COR-L47 (cell line): Measurements from ENCODE around the gene TTLL5.

Experiments used
- DNase-seq: peaks from one replicate; lab custom pipeline; 2025; lab: John Stamatoyannopoulos, UW

Gene TTLL5

DNA sequence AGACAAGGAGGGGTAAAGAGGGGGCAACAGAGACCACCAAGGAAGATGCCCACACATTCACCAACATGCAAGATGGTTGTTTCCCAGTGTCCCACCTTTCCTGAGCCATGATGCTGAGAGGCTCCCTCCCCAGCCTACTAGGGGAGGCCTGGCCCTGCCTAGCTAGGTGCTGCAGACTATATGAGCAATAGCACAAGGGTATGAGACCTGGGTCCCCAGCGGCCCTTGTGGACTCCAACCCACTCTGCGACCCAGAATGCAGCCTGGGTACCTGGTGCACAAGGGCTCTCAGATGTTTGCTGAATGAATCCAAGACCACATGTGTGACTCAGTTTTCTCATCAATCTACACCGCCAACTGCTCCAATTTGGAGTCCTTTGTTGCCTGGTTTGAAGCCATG is 306.8 kb downstream of the TTLL5 start:
- DNase-seq = no peak

DNA sequence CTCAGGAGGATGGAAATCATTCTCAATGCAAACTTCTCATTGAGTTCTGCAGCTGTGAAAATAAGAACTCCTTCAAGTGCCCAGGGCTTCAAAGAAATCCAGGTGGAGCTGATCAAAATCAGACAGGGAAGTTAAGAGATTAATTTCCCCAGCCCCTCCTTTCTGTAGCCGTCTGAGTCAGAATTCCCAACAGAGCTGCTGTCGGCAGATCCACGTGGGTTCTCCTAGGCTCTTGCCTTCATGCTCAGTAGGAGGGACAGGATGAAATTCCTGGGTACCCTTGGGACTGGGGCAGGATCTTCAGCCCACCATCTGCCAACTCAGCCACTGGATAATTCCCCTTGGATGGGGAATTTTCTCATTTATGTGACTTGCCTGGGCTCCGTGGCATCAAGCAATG is 307.4 kb downstream of the TTLL5 start:
- no peak for DNase-seq

DNA sequence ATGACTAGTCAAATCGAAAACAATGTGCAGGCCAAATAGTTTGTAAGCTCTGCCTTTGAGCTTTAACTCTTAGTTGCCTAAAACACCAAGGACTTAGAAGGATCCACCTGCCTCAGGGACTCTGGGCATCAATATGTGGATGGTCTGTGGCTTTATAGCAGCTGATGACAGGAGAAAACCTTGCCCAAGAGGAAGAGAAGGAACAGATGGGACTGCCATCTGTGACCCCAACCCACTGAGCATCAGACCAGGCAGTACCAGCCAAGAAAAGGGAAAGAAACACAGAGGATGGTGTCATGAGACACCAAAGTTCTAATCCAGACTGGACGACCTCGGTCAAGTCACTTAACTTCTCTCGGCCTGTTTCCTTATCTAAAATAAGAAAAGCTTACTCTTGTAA is 308.1 kb downstream of the TTLL5 start:
- DNase-seq = no peak

DNA sequence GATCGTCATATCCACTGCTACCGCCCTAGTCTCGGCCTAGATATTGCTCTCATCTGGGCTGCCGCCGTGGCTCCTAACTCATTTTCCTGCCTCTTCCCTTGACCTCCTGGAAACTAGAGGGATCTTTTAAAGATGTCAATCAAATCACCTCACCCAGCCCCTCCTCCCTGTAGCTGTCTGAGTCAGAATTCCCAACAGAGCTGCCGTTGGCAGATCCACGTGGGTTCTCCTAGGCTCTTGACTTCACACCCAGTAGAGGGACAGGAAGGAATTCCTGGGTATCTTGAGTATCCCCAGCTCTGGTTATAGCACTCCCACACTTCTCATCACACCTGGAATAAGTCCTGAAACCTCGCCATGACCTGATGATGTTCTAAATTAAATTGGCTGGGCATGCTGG is 308.8 kb downstream of the TTLL5 start:
- no peak for DNase-seq

DNA sequence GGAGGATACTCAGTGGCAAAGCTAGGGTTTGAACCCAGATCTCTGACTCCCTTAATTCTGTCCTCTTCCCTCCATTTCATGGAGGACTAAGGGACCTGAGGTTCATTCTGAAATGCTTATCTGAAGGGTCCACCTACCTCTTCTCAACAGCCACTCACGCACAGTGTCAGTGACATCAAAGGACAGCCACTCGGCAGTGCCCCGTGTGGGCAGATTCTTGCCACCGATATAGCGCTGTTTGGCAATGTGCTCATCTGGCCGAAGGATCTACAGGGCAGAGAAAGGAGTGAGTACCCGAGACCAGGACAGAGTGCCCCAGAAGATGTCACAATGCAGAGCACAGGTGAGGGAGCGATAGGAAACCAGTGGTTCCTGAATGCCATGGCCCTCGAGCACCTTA is 309.9 kb downstream of the TTLL5 start:
- DNase-seq = no peak

DNA sequence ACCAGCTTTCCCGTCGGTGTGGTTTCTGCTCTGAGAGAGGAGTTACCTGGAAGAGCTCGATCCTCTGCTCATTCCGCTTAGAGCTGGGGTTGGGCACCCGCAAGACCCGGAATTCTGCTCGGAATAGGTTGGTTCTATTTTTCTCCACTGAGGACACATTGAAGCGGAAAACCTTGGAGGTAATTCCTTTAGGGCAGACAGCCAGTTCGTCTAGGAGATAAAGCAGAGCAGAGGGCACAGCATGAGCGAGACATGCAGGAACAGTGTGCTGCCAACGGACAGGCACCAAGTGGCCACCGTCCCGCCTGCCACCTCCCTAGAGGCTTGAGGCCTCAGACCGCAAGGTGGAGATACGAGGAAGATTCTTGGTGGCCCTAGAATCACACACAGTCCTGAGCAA is 310.5 kb downstream of the TTLL5 start:
- no peak for DNase-seq

DNA sequence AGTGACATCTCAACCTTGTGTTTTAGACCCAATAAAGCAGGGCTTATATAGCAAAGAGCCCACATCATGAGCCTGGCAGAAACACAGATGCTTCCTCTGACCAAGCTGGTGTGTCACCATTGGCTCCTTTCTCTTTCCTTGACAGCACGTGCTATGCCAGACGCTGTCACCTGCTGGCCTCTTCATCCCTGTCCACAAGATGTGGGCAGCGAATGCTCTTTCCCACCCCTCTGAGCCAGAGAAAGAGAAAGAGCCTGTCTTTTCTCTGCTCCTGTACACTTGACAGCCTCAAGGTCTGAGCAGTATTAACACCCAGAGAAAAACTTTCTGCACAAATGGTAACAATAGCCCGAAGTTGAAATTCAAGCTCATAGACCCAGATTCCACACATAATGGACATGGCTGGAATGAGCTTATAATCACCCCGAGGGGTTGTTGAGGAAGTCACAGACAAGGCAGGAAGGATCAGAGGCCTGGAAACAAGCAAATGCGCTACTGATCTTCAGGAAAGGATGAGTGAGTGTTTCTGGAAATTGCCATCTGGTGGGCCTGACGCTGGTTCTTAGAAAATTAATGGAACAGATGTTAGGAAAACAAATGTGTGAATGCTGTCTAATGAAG is 311.9 kb downstream of the TTLL5 start:
- DNase-seq = no peak

DNA sequence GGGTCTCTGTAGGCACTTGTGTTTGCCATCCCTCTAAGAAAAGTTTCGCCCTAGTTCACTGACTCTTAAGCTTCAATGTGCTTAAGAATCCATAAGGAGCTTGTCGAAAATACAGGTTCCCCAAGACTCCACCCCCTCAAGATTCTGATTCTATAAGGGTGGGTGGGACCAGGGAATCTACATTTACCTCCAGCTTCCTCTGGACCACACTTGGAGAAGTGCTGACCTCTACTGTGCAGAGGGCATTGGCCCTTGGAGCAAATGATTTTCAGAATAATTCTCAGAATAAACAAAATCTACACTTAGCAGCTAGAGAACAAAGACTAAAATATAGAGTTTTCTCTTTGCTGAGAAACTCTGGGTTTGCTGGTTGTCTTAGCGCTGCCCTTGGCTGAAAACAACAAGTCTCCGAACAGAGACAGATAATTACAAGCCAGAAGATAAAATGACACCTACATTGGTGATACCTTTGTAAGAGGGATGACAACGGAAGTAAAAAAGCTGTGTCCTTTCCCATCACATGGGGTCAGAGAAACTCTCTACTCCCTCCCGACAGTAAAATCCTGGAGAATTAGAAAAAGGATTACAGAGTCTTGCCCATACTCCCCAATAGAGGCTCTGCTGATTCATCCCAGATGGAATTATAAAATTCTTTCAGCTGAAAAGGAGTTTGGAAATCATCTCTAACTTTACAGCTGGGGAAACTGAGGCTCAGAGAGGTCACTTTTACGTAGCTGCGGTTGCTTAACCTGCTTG is 316.0 kb downstream of the TTLL5 start:
- DNase-seq = no peak

DNA sequence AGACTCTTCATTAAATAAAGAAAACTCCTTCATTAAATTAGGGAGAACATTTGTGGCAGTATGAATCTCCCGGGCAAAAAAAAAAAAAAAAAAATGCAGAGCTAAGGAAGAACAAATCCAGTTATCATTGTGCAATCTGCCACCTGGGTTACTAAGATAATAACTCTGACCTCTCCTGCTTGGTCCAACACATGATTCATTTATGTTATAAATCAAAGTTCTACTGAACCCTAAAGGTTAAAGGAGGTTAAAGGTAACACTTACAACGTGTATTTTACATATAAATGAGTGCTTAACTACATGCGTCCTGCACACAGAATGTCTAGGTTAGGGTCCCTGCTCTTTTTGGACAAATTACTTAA is 316.5 kb downstream of the TTLL5 start:
- DNase-seq = no peak

DNA sequence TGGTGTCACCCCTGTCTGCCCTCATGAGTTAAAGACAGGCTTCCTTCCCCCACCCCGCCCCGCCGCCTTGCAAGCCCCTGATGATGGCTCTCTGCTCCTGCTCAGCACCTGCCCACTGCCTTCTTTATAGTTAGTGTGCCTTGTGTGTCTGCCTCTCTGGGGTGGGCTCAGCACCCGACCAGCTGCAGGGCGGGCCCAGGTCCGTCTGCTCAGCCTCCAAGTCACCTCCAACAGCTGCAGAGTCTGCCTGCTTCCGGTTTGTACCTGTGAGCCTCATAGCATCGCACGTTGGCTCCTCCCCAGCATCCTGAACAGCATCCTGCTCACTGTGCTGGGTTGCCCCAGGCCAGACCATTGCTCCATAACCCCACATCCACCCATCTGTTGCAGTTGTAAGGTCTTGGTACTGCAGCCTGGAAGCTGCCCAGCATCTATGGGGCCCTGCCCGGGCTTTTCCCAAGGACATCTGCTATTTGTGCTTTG is 317.2 kb downstream of the TTLL5 start:
- no peak for DNase-seq

DNA sequence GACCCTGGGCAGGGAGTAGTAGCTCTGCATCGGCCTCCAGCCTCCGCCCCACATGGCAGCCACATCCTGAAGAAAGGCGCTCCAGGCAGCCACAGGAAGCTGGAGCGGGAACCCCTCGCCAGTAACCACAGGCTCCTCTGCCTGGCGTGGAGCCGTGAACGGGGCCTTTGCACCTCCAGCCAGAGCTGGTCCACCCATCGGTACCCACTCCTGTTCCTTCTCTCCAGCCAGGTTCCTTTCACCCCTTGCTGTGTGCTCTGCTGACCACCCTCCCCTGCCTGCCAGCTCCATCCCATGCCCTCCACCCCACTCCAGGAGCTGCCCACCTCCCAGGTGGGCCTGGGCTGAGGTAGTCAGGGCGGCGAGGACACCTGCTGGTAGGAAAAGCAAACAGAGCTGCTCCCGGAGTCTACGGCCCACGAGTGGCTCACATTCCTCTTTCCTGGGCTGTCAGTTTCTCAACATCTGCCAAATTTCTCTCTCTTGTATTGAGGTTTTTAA is 318.1 kb downstream of the TTLL5 start:
- DNase-seq = no peak

DNA sequence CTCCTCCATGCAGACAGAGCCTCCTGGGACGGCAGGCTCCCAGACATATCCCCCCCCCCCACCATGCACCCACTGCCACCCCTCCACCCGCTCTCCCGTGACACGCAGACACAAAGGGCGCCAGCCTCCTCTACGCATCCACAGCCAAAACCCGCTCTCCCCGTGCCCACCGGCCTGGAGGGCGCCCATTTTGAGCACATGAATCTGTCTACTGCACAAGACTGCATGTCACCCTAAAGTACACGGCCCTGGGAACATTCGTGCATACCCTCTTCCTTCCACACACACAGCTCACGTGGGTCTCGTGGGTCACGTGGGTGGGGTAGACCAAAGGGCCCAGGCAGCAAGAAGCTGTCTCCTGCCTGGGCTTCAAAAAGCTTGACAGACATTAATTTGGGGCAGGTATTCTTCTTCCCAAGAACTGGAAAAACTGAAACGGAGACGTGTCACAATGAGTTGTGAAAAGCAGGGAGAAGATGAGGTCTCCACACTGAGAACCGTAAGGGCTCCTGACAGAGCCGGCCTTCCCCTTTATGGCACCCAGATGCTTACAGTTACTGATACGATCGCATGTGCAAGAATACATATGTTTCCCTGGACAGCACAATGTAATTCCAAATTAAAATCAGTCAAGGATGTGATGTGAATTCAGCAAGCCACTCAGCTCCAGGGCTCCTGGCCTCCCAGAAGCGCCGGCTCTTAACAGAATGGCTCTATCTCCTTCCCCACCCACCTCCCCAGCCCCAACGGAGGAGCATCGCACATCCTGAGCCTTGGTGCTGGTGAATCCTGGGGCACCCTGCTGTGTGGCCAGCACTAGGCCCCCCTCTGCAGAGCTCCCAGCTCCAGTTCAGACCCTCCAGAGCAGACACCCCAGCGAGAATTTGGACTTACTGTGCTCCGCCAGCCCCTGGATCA is 318.9 kb downstream of the TTLL5 start:
- no peak for DNase-seq

DNA sequence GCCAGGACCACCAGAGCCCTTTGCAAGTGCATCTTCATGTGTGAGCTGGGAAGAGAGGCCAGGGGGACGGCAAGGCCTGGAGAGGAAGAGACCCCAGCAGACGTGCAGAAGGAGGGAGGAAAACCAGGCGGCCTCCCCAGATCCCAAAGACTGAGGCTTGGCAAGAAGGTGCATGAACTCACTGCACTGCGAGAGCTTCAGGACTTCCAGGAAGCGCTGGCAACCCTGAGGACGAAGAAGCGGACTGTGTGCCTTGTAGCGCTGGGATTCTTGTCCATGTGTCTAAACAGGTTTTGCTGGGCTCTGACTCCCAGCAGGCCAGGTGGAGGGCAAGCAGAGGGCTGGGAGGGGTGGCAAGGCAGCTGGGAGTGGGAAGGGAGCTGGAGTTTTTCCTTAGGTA is 319.8 kb downstream of the TTLL5 start:
- DNase-seq = no peak

DNA sequence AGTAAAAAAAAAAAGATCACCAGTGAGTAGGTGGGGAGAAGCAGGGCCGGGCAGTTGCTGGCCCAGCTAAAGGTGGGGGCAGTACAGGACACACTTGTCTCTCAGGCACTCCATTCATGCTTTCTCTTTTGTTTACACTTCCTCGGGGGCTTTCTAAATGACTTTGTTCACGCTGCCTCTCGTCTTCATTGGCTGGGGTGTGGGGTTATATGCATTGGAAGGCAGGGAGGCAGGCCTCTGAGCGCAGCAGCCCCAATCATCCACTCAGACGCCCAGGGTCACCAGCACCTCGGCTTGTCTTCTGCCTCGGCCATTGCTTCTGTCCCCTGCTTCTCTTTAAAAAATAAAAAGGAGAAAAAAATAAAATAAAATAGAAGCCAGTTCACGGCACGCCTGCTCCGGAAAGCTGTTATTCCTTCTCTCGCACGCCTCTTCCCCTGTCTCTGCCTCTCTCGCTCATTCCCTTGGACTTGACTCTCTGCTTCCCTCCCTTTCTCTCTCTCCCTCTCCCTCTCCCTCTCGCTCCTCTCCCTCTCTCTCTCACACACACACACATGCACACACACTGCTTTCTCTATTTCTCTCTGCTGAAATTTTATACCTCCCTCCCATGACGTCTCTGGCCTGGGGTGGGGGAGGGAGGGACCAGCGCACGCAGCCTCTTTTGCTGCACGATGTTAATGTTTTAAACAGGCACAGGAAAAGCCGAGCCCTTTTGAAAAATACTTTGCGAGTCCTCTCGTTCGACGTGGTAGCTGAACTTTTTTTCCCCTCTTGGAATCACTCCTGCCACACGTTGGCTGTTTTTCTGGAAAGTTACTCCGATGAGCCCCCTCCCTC is 320.6 kb downstream of the TTLL5 start, which contains the start of gene TGFB3:
TSS of gene TGFB3 (minus strand) at position 570 of the 840 bp plus-strand sequence. CDS start 1,102 bp downstream, outside the sequence.
- peak; percentile 52 for DNase-seq

DNA sequence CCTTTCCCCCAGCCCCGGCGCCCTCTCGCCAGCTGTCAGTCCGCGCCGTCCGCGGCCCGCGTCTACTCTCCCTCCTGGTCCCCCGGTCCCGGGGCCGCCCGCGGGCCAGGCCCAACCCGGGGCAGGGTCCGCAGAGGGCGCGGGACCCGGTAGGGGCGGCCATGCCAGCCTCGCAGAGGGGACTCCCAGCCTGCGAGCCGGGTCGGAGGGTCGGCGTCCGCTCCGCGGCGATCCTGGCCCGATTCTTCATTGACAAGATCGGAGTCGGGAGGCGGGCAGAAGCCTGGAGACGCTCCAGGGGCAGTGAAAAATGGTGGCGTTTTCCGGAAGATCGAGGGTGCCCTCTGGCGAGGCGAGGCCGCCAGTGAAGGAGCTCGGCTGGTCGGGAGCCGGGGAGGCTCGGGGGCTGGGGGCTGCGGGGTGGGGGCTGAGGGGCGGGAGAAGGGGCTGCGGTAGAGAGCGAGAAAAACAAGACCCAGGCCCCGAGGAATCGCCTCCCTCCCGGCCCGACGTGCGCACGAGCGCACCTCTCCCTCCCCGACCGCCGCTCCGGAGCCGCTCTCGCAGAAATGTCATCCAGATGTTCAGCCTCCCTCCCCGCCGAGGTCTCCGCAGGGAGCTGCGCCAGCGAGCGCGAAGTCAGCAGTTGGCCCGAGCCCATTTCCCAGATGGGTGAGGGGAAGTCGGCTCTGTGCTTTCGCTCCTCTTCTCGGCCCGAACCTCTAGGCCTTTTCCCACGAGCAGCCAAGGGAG is 321.4 kb downstream of the TTLL5 start:
- DNase-seq = peak; percentile 66

DNA sequence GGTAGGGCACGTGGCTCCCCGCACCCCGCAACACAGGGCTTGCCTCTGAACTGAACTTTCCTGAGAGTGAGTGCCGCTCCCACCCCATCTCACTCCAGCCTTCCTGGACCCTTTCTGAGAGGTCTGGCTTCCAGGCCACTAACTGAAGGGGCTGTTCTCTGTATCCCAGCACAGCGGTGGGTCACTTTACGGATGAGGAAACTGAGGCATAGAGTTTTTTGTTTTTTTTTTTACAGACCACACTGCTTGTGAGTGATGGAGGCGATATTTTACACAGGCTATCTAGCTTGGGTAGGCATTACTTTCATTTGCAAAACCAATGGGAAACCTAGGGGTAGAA is 321.9 kb downstream of the TTLL5 start:
- DNase-seq = no peak

DNA sequence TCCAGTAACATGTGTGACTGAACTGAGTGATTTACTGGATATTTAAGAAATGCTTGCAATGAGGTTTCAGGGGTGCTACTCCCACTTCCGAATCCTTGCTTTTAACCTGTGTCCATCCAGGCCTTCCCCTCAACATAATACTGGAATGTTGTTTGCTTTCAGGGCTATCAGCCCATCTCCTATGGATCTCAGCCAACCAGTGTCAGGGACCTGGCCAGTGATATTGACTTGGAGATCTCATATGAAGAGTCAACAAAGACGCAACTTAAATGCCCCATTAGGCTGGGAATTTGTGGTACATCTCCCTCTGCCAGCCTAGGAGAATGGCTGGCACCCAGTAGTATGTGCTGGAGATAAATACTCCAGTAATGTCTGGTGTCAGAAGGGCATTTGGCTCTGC is 323.6 kb downstream of the TTLL5 start:
- DNase-seq = no peak

DNA sequence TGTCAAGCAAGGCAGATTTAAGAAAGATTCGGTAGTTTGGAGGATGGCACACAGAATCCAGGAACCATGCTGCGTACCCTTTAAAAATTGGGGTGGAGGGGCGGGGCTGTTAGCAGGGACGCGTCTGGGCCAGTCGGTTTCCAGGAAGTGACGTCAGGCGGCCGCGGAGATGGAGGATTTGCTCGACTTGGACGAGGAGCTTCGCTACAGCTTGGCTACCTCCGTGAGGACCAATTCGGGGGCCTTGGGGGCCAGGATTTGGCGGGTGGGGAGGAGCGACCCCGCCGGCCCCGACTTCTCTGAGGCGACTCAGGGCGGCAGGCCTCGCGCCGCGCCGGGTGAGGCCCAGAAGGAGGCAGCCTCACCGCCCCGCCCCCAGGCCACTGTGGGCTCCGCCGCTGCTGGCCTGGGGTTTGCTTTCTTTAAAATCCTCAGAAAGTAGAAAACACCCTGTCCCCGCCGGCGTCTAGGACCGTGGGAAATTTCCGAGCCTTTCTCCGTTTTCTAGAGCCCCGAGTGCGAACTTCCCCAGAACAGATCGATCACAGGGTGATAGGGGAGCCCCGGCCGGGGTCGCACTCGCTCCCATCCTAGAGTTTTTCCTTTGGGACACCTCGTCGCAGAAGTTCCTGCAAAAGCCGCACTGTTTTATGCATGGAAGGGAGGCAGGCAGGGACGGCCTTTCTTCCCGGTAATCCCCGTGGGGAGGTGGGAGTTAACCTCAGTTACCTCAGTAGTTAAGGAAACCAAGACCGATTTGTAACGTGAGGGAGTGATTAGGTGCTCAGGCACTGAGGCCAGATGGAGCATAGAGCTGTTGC is 324.8 kb downstream of the TTLL5 start, which contains the start of gene IFT43:
TSS of gene IFT43 (plus strand) at position 146 of the 821 bp plus-strand sequence. CDS start at position 170, 24 bp downstream.
- peak; percentile 40 for DNase-seq

DNA sequence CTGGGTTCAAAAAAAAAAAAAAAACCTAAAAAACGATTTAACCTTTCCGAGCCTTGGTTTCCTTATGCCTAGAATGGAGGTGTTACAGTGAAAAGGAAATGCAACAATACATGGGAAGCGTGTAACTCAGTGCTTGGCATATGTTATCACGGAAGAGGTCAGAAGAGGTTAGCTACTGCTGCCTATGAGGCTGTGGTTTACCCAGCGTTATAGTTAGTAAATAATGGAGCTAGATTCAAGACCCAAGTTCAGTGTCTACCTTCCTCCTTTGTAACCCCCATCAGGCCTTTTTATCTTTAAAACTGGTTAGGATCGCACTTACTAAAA is 325.4 kb downstream of the TTLL5 start:
- DNase-seq = no peak
